NCI-H82 treated with DMSO at 0.1 percent for 48 hours (cell line): ENCODE data around the gene STEEP1.
"Not testable (repeated sequence)": the region's sequence is repeated elsewhere in the genome, so short reads cannot be mapped to it uniquely, and the experiment has no call there.

ENCODE experiments used
- DNase-seq: peaks from one replicate; lab custom pipeline; 2025; ENCODE audit not compliant: unreplicated experiment; lab: John Stamatoyannopoulos, UW

STEEP1 gene

DNA sequence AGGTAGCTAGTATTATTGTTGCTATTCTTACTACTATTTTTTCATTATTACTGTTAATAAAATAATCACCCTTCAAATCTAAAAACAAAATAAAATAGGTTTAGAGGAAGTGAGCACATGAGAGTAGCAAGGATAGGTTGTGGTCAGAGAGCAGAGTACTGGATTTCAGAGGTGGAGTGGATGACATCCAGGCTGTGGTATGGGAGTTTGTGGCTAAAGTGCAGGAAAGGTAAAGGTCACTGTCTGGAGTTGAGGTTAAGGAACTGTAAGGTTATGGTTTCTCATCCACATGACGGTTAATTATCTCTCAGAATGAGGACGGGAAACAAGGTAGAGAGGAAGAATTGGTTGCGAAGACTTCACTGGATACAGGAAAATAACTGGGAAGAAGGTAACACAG is 27.7 kb downstream of the STEEP1 start:
- DNase-seq, result no peak

- DNase-seq, result no peak
Measured at GRCh38 chrX:119529345-119530276, 35.6 kb downstream of the STEEP1 start.

GRCh38 chrX:119523664-119524184 is 41.5 kb downstream of the STEEP1 start:
- DNase-seq, result no peak

- no peak for DNase-seq
Measured at GRCh38 chrX:119521246-119521645, 44.0 kb downstream of the STEEP1 start.

- DNase-seq, result no peak
Measured at GRCh38 chrX:119518371-119518770, 46.8 kb downstream of the STEEP1 start.

GRCh38 chrX:119516157-119516702 is 49.0 kb downstream of the STEEP1 start:
- DNase-seq, result peak; percentile 83

DNA sequence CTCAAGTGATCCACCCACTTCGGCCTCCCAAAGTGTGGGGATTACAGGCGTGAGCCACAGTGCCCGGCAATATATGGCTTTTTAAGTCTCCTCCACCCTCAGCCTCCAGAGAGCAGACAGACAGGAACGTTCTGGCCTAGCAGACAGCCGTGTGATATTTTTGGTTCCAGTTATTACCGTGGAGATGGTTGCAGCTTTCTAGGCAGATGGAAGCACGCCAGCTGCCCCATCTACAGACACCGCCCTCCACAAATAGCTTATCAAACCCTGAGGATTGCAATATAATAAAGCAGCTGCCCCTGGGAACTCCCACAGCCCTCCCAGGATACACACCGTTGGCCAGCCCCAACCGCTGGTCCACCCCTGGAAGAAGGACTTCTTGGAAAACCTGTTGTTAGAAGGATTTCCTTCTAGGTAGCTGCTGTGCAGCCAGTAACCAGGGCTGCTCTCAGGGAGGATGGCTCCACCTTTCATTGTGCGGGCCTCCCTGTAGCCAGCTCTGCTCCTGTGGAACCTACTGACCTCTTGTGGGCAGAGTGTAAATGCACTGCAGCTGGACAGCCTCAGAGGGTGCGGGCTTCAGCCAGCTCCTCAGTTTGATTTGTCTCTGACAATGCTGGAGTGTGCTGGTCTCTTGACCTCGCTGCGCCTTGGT is 52.9 kb downstream of the STEEP1 start:
- DNase-seq, result peak; percentile 45

DNA sequence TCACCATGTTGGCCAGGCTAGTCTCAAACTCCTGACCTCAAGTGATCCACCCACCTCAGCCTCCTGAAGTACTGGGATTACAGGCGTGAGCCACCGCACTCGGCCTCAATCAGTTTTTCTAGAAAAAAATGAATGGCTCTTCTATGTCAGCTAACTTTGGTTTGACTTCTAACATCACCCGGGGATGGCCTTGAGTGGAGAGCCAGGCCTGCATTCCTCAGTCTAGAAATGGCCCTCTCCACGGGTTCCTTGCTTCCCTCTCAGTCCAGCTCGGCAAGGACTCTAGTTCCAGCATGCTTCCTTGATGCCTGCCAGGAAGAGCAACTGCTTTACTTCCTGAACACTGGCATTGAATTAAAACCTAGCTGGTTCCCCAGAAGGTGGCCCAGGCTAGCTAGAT is 58.0 kb downstream of the STEEP1 start:
- no peak for DNase-seq

DNA sequence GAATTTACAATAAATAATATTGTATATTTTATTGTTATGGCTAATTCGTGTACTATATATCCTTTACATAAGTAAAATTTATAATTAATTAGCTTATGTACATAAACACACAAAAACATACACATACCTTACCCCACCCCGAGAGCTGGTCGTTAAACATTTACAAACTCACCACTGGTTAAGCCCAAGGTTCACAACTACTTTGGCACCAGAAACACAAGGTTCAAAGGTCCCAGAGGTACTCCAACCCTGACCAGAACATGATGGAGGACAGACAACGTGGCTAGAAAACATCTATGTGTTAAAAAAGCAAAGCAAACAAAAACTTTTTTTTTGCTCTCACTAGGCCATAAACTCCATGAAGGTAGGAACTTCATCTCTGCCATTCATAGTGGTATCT is 59.3 kb downstream of the STEEP1 start:
- DNase-seq, result no peak

GRCh38 chrX:119505145-119505544 is 60.1 kb downstream of the STEEP1 start:
- not testable (repeated sequence) for DNase-seq

DNA sequence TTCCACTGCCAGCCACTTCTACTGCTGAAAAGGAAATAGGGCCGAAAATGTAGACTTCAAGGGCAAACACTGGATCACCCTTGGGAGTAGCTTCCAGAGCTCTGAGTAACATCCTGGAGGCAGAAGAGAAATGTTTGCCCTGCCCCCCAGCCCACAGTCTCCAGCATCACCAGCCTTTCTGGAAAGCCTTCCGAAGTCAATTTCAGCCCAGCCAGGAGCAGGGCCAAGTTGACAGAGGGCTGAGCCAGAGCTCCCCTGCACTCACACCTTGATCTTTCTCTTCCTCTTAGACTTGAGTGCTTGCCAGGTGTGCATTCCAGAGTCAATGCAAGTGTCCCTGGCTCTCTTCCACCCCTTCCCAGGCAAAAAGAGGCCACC is 61.7 kb downstream of the STEEP1 start:
- no peak for DNase-seq

- DNase-seq, result no peak
Measured at GRCh38 chrX:119502727-119503483, 62.3 kb downstream of the STEEP1 start.

- DNase-seq, result no peak
Measured at GRCh38 chrX:119501511-119502148, 63.6 kb downstream of the STEEP1 start.

DNA sequence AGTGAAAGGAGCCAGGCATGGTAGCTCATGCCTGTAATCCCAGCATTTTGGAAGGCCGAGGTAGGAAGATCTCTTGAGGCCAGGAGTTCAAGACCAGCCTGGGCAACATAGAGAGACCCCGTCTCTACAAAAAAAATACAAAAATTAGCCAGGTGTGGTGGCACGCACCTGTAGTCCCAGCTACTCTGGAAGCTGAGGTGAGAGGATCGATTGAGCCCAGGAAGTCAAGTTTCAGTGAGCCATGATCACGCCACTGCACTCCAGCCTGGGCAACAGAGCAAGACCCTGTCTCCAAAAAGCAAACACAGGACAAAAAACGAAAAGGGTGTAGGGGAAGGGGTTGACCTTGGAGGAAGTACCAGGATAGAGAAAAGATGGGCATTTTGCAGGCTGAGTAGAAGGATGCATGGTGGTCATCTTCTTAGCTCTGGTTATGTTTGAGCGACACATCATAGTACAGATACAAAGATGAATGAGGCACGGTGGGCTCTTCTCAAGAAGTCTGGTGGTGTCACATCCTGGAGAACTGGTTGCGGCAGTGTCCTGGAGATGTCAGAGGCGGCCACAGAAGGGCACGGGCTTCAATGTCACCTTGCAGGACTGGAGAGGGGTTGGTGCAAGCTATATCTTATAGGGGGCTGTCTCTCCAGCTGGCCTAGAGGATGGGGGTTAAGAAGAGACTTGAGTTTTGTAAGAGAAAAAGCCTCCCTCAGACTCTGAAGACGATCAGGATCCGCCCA is 65.0 kb downstream of the STEEP1 start:
- no peak for DNase-seq

DNA sequence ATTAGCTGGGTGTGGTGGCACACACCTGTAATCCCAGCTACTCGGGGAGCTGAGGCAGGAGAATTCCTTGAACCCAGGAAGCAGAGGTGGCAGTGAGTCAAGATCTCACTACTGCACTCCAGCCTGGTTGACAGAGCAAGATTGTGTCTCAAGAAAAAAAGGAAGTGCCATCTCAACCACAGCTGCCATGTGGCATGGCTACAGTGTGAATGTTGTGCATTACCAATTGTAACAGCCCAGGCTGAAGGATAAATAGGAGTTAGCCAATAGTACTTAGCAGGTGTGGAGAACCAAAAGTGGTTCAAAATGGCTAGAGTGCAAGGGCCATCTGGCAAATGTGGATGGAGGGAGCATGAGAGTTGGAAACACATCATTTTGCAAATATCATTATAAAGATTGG is 68.0 kb downstream of the STEEP1 start:
- no peak for DNase-seq

DNA sequence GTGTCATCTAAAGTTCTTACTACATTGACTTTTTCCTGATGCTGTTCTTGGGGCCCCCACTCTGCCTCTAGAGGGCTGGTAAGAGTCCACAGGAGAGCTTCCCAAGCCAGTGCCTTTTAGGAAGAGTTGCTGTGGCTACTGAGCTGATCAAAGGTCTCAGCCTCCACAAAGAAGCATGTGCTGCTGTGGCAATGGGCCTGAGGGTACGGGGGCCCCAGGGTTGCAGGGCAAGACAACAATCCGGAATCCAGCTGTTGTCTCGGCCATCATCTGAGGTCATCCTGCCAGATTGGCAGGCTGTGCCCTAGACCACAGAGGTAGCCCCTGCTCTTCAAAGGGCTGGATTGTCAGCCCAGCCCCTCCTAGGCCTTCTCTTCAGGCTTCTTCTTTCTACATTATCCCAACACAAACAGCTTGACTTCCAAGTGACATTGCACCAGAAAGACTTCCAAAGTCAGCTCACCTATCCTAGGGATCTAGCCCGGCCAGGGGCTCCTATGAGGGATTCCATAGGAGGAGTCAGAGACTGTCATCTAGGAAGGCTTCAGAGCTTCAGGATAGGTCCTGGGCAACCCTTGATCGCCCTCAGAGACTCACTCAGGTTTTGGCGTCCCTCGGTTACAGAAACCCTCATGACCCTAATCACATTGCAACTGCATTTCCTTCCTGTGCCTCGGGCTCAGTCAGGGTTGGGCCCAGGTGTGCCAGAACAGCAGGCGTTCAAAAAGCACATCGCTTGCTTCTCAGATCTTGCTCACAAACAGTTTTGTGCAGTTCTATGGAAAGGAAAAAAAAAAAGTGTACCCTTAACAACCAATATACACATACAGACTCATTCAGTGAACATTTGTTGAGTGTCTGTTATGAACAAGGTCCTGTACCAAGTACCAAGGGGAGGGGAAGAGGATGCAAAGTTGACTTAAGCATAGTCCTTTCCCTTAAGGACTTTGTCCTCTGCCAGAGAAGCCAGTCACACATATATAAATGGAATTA is 69.2 kb downstream of the STEEP1 start:
- no peak for DNase-seq

DNA sequence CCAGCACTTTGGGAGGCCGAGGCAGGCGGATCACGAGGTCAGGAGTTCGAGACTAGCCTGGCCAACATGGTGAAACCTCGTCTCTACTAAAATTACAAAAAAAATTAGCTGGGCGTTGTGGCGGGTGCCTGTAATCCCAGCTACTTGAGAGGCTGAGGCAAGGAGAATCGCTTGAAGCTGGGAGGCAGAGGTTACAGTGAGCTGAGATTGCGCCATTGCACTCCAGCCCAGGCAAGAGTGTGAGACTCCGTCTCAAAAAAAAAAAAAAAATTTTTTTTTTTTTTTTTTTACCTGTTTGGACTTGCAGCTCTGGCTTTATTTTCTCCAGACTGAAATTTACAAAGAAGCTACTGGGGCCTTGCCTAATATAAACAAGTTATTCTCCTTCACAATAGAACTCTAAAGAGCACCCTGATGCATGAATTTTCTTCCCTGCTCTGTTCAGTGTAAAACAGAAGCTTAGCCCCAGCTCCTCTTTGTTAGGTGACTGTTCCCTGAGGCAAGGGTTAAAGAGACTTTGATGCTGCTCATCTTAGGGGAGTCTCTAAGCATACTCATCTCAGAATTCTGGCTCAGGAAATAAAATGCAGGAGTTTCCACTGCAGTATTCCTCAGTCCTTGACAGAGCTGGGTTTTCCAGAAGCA is 71.2 kb downstream of the STEEP1 start:
- not testable (repeated sequence) for DNase-seq

GRCh38 chrX:119492463-119492862 is 72.7 kb downstream of the STEEP1 start:
- no peak for DNase-seq
